ENCODE data around the gene EPB41L2. TPM values are rescaled to one million over a fixed set of nuclear protein-coding genes. Genes with fewer than 3 reads are reported as not detected.
A peak's percentile ranks its signal among the peaks of the same experiment; 100 is the strongest.

The EPB41L2 gene
- total and polyA plus RNA-seq, 4 experiments from 2014 or later = 3.3 to 24.3 (median 12.7) TPM

- Mint-ChIP-seq H3K9me3 (peaks cover 0 to 5% (median 0%) of the 10 kb centered on the region in 8 donors), H3K4me3 (peak overlapping the region; percentile 80 to 88 (median 86)), H3K27ac (peak overlapping the region in 6 of 7 donors; percentile 69 to 92 (median 78)), H3K36me3 (peaks cover 0 to 2% of the 10 kb centered on the region in 2 donors), H3K4me1 (peaks cover 18 to 36% (median 25%) of the 10 kb centered on the region in 4 donors), H3K27me3 (no peaks in the 10 kb centered on the region)
- no peaks in the 10 kb centered on the region for H3K27me3 ChIP-seq (ENCODE audit: insufficient read depth, low read length)
- no peaks in the 10 kb centered on the region for H3K9me3 ChIP-seq (ENCODE audit: control insufficient read depth in 1 of 2, low read length in 2 of 2)
- no peaks in the 10 kb centered on the region for H3K36me3 ChIP-seq (ENCODE audit: insufficient read depth, low read length)
- intact Hi-C loops (cut with micrococcal nuclease) = loop anchor here (2.0 to 5.0 kb wide), 4 partner anchors 55 to 566 kb away; partner anchors contain the start of genes AKAP7 and MED23
- H3K27ac ChIP-seq (ENCODE audit: low read depth, low read length) = peak overlapping the region; percentile 38
- peak in 4 of 5 donors; percentile 14 to 29 (median 27) for DNase-seq
- CTCF ChIA-PET (ENCODE audit: partially characterized antibody) = interaction anchor here (0.7 to 1.9 kb wide), 4 partner anchors 54 to 471 kb away, joined by 3 to 4 read pairs (median 4); no protein-coding TSS in a partner anchor
- POLR2A ChIA-PET (ENCODE audit: partially characterized antibody) = interaction anchor here (1.9 kb wide), 1 partner anchor 566 kb away, joined by 7 read pairs; the partner anchor contains the start of gene MED23
- peak overlapping the region; percentile 18 to 59 for H3K4me3 ChIP-seq (ENCODE audit: low read length in 2 of 2)
- H3K4me1 ChIP-seq (ENCODE audit: insufficient read depth, low read length) = peaks cover 15% of the 10 kb centered on the region
These were observed 611 bp downstream of the EPB41L2 start for GRCh38 chr6:131062241-131063027.

- H3K27me3 Mint-ChIP-seq = no peaks in the 10 kb centered on the region
- intact Hi-C loops (cut with micrococcal nuclease) = loop anchor here (2.0 to 5.0 kb wide), 4 partner anchors 56 to 567 kb away; partner anchors contain the start of genes AKAP7 and MED23
- ChIA-PET POLR2A (ENCODE audit: partially characterized antibody) (interaction anchor here (1.9 kb wide), 1 partner anchor 566 kb away, joined by 7 read pairs; the partner anchor contains the start of gene MED23), CTCF (ENCODE audit: partially characterized antibody) (interaction anchor here (0.7 to 1.9 kb wide), 2 partner anchors 55 to 138 kb away, joined by 4 read pairs; no protein-coding TSS in a partner anchor)
- Histone ChIP-seq H3K4me1 (ENCODE audit: insufficient read depth, low read length) (peaks cover 15% of the 10 kb centered on the region), H3K27me3 (ENCODE audit: insufficient read depth, low read length) (no peaks in the 10 kb centered on the region), H3K4me3 (ENCODE audit: low read length in 2 of 2) (peak overlapping the region in 1 of 2 donors; percentile 59), H3K27ac (ENCODE audit: low read depth, low read length) (no peak overlapping the region), H3K9me3 (ENCODE audit: control insufficient read depth in 1 of 2, low read length in 2 of 2) (no peaks in the 10 kb centered on the region), H3K36me3 (ENCODE audit: insufficient read depth, low read length) (no peaks in the 10 kb centered on the region)
- H3K4me3 Mint-ChIP-seq = peak overlapping the region; percentile 80 to 88 (median 85)
- peaks cover 18 to 36% (median 25%) of the 10 kb centered on the region in 4 donors for H3K4me1 Mint-ChIP-seq
- H3K36me3 Mint-ChIP-seq = peaks cover 0 to 3% of the 10 kb centered on the region in 2 donors
- DNase-seq = peak in 1 of 5 donors; percentile 6
- H3K27ac Mint-ChIP-seq = peak overlapping the region; percentile 69 to 92 (median 81)
- peaks cover 0 to 6% (median 3%) of the 10 kb centered on the region in 8 donors for H3K9me3 Mint-ChIP-seq
These were observed 1.3 kb downstream of the EPB41L2 start for GRCh38 chr6:131061751-131062119.

GRCh38 chr6:131061041-131061750 lies 1.8 kb downstream of the EPB41L2 start:
- POLR2A ChIA-PET (ENCODE audit: partially characterized antibody) = no interaction called here
- H3K36me3 ChIP-seq (ENCODE audit: insufficient read depth, low read length) = no peaks in the 10 kb centered on the region
- Mint-ChIP-seq H3K27ac (peak overlapping the region; percentile 69 to 92 (median 81)), H3K36me3 (peaks cover 0 to 6% of the 10 kb centered on the region in 2 donors), H3K9me3 (peaks cover 0 to 11% (median 6%) of the 10 kb centered on the region in 8 donors), H3K4me1 (peaks cover 18 to 36% (median 25%) of the 10 kb centered on the region in 4 donors), H3K27me3 (no peaks in the 10 kb centered on the region), H3K4me3 (peak overlapping the region; percentile 80 to 88 (median 85))
- H3K4me1 ChIP-seq (ENCODE audit: insufficient read depth, low read length) = peaks cover 15% of the 10 kb centered on the region
- no peak overlapping the region for H3K4me3 ChIP-seq (ENCODE audit: low read length in 2 of 2)
- no peaks in the 10 kb centered on the region for H3K27me3 ChIP-seq (ENCODE audit: insufficient read depth, low read length)
- CTCF ChIA-PET (ENCODE audit: partially characterized antibody) = interaction anchor here (0.7 kb wide), 1 partner anchor 138 kb away, joined by 4 read pairs; no protein-coding TSS in a partner anchor
- DNase-seq = peak in 2 of 5 donors; percentile 4 to 5
- no peak overlapping the region for H3K27ac ChIP-seq (ENCODE audit: low read depth, low read length)
- no peaks in the 10 kb centered on the region for H3K9me3 ChIP-seq (ENCODE audit: control insufficient read depth in 1 of 2, low read length in 2 of 2)
- intact Hi-C loops (cut with micrococcal nuclease) = loop anchor here (5.0 kb wide), 2 partner anchors 56 to 76 kb away; partner anchors contain the start of gene AKAP7

- POLR2A ChIA-PET (ENCODE audit: partially characterized antibody) = no interaction called here
- H3K4me3 ChIP-seq (ENCODE audit: low read length in 2 of 2) = no peak overlapping the region
- H3K36me3 Mint-ChIP-seq = peaks cover 0 to 10% of the 10 kb centered on the region in 2 donors
- H3K36me3 ChIP-seq (ENCODE audit: insufficient read depth, low read length) = no peaks in the 10 kb centered on the region
- peaks cover 18 to 36% (median 25%) of the 10 kb centered on the region in 4 donors for H3K4me1 Mint-ChIP-seq
- no peak overlapping the region for H3K27ac ChIP-seq (ENCODE audit: low read depth, low read length)
- peak overlapping the region in 5 of 8 donors; percentile 5 to 85 (median 19) for H3K4me3 Mint-ChIP-seq
- H3K27ac Mint-ChIP-seq = peak overlapping the region in 5 of 7 donors; percentile 16 to 83 (median 26)
- CTCF ChIA-PET (ENCODE audit: partially characterized antibody) = interaction anchor here (0.6 kb wide), 1 partner anchor 1201 kb away, joined by 3 read pairs; no protein-coding TSS in a partner anchor
- intact Hi-C loops (cut with micrococcal nuclease) = loop anchor here (5.0 kb wide), 2 partner anchors 57 to 77 kb away; partner anchors contain the start of gene AKAP7
- no peaks in the 10 kb centered on the region for H3K27me3 ChIP-seq (ENCODE audit: insufficient read depth, low read length)
- no peaks in the 10 kb centered on the region for H3K27me3 Mint-ChIP-seq
- DNase-seq = no peak
- H3K9me3 ChIP-seq (ENCODE audit: control insufficient read depth in 1 of 2, low read length in 2 of 2) = peaks cover 0 to 7% of the 10 kb centered on the region in 2 donors
- H3K9me3 Mint-ChIP-seq = peaks cover 0 to 19% (median 10%) of the 10 kb centered on the region in 8 donors
- H3K4me1 ChIP-seq (ENCODE audit: insufficient read depth, low read length) = peaks cover 15% of the 10 kb centered on the region
These were observed 2.7 kb downstream of the EPB41L2 start for GRCh38 chr6:131060311-131060710.

GRCh38 chr6:131059486-131059885 lies 3.6 kb downstream of the EPB41L2 start:
- intact Hi-C loops (cut with micrococcal nuclease) = no loop called here
- Histone ChIP-seq H3K36me3 (ENCODE audit: insufficient read depth, low read length) (no peaks in the 10 kb centered on the region), H3K4me3 (ENCODE audit: low read length in 2 of 2) (no peak overlapping the region), H3K4me1 (ENCODE audit: insufficient read depth, low read length) (peaks cover 15% of the 10 kb centered on the region), H3K27ac (ENCODE audit: low read depth, low read length) (no peak overlapping the region), H3K27me3 (ENCODE audit: insufficient read depth, low read length) (no peaks in the 10 kb centered on the region), H3K9me3 (ENCODE audit: control insufficient read depth in 1 of 2, low read length in 2 of 2) (peaks cover 6 to 7% of the 10 kb centered on the region in 2 donors)
- no peak overlapping the region for H3K4me3 Mint-ChIP-seq
- no peak overlapping the region for H3K27ac Mint-ChIP-seq
- peaks cover under 1 to 27% (median 17%) of the 10 kb centered on the region in 8 donors for H3K9me3 Mint-ChIP-seq
- peaks cover 18 to 36% (median 25%) of the 10 kb centered on the region in 4 donors for H3K4me1 Mint-ChIP-seq
- no peaks in the 10 kb centered on the region for H3K27me3 Mint-ChIP-seq
- ChIA-PET CTCF (ENCODE audit: partially characterized antibody) (no interaction called here), POLR2A (ENCODE audit: partially characterized antibody) (no interaction called here)
- peaks cover 1 to 13% of the 10 kb centered on the region in 2 donors for H3K36me3 Mint-ChIP-seq
- DNase-seq = no peak

GRCh38 chr6:131058236-131058635 lies 4.8 kb downstream of the EPB41L2 start:
- Mint-ChIP-seq H3K9me3 (peaks cover 7 to 36% (median 25%) of the 10 kb centered on the region in 8 donors), H3K27me3 (no peaks in the 10 kb centered on the region), H3K36me3 (peaks cover 9 to 20% of the 10 kb centered on the region in 2 donors), H3K27ac (peak overlapping the region in 1 of 7 donors; percentile 25), H3K4me3 (no peak overlapping the region), H3K4me1 (peaks cover 15 to 28% (median 18%) of the 10 kb centered on the region in 4 donors)
- Histone ChIP-seq H3K27ac (ENCODE audit: low read depth, low read length) (no peak overlapping the region), H3K4me1 (ENCODE audit: insufficient read depth, low read length) (peaks cover 8% of the 10 kb centered on the region), H3K27me3 (ENCODE audit: insufficient read depth, low read length) (no peaks in the 10 kb centered on the region), H3K9me3 (ENCODE audit: control insufficient read depth in 1 of 2, low read length in 2 of 2) (peaks cover 7 to 14% of the 10 kb centered on the region in 2 donors), H3K4me3 (ENCODE audit: low read length in 2 of 2) (no peak overlapping the region), H3K36me3 (ENCODE audit: insufficient read depth, low read length) (no peaks in the 10 kb centered on the region)
- intact Hi-C loops (cut with micrococcal nuclease) = no loop called here
- ChIA-PET CTCF (ENCODE audit: partially characterized antibody) (interaction anchor here (0.6 kb wide), 1 partner anchor 25 kb away, joined by 4 read pairs; no protein-coding TSS in a partner anchor), POLR2A (ENCODE audit: partially characterized antibody) (no interaction called here)
- no peak for DNase-seq

All from CD4-positive, alpha-beta memory T cell (primary cell).